Peyer's patch (tissue), 4 donors: ENCODE data around the gene EVC2.

Experiments used
- CTCF ChIP-seq, 6 experiments: fragments of 450-650 bp in 4 of 6; fragments of 200-600 bp in 2 of 6; sonication (generic) in 1 of 6; IDR thresholded peaks; one replicate each; pipeline ENCODE4 v1.5.1; 2017 to 2019; ENCODE audit warnings: antibody characterized with exemption in 6 of 6, mild to moderate bottlenecking in 3 of 6, moderate library complexity in 1 of 6
- POLR2A ChIP-seq, 2 donors: fragments of 450-650 bp; IDR thresholded peaks; one replicate each; pipeline ENCODE4 v1.5.1; 2017; ENCODE audit warnings: antibody characterized with exemption in 2 of 2, mild to moderate bottlenecking in 2 of 2, moderate library complexity in 2 of 2

GRCh38 chr4:5619913-5620625 is 88.3 kb downstream of the EVC2 start:
- no peak for TF ChIP-seq POLR2A (IDR thresholded peaks at IDR 0.05)
- no peak for TF ChIP-seq CTCF (IDR thresholded peaks at IDR 0.05)
